Natural killer cell (primary cell): ENCODE results near the gene TMEM208. TPM values are rescaled to one million over a fixed set of nuclear protein-coding genes. Genes with fewer than 3 reads are reported as not detected.

Source experiments
- ATAC-seq, 3 donors: fragments of 150-1000 bp in 2 of 3; fragments of 200-7000 bp in 1 of 3; cut with Tn5 transposase; 1 replicate in 1 of 3; 2 replicates in 2 of 3; pipeline ENCODE4 v1.10.0; 2021; ENCODE audit warnings: mild to moderate bottlenecking in 2 of 3, moderate library complexity in 2 of 3
- DNase-seq, 2 donors: peaks; one replicate each; pipeline versions ENCODE4 v3.0.0 to v3.0.0-alpha.2; 2013 to 2021; ENCODE audit warnings: mixed read lengths in 1 of 2
- H3K27ac ChIP-seq: one replicate; pipeline ENCODE4 v1.5.1; 2013; ENCODE audit warnings: mild to moderate bottlenecking, low read length
- H3K27me3 ChIP-seq: one replicate; pipeline ENCODE4 v1.6.1; 2013; ENCODE audit warnings: low read length; ENCODE audit not compliant: control insufficient read depth, insufficient read depth
- H3K36me3 ChIP-seq: one replicate; pipeline ENCODE4 v1.6.1; 2013; ENCODE audit warnings: low read length; ENCODE audit not compliant: control insufficient read depth, insufficient read depth
- H3K4me1 ChIP-seq: one replicate; pipeline ENCODE4 v1.6.1; 2013; ENCODE audit warnings: low read length; ENCODE audit not compliant: control insufficient read depth, insufficient read depth
- H3K4me3 ChIP-seq: one replicate; pipeline ENCODE4 v1.5.1; 2013; ENCODE audit warnings: low read length
- H3K9me3 ChIP-seq: one replicate; pipeline ENCODE4 v1.6.1; 2013; ENCODE audit warnings: low read length; ENCODE audit not compliant: control insufficient read depth, insufficient read depth
- H3K27ac Mint-ChIP-seq, 2 donors: one replicate each; pipeline ENCODE4 v1.8.0; 2022; ENCODE audit warnings: mild to moderate bottlenecking in 2 of 2, mixed read lengths in 2 of 2, moderate library complexity in 1 of 2
- H3K27me3 Mint-ChIP-seq, 2 donors: one replicate each; pipeline ENCODE4 v1.8.0; 2022; ENCODE audit warnings: low read depth in 2 of 2, mixed read lengths in 2 of 2
- H3K36me3 Mint-ChIP-seq: one replicate; pipeline ENCODE4 v1.8.0; 2022; ENCODE audit warnings: mixed read lengths
- H3K4me1 Mint-ChIP-seq, 2 donors: one replicate each; pipeline ENCODE4 v1.8.0; 2022; ENCODE audit warnings: mixed read lengths in 2 of 2
- H3K4me3 Mint-ChIP-seq: one replicate; pipeline ENCODE4 v1.8.0; 2022; ENCODE audit warnings: mild to moderate bottlenecking, moderate library complexity, mixed read lengths
- H3K9me3 Mint-ChIP-seq, 2 donors: one replicate each; pipeline ENCODE4 v1.8.0; 2022; ENCODE audit warnings: mixed read lengths in 2 of 2
- WGBS: methylation state at CpG from one replicate; pipeline ENCODE4 v1.1.7; 2013; ENCODE audit warnings: missing lambda C conversion rate; ENCODE audit not compliant: insufficient coverage; 5-methylcytosine and 5-hydroxymethylcytosine counted together
- intact Hi-C: fragments of 100-400 bp; cut with micrococcal nuclease; formaldehyde crosslinking; loops from one replicate; pipeline ENCODE4 v1.14.2; 2022
- total RNA-seq, 4 donors: library from RNA; stranded (reverse); fragments of 120-200 nt in 1 of 4; gene quantifications; one replicate each; pipeline versions ENCODE4 v1.2.3 to v1.2.4, GENCODE V29; 2013 to 2022
- TF ChIP-seq, protein P1 (sequence below): fragments of 200-600 bp; IDR thresholded peaks from one replicate; pipeline ENCODE4 v1.8.0; 2022; ENCODE audit warnings: antibody characterized with exemption

The TMEM208 gene
- total RNA-seq, 3 donors from 2014 or later (not counting 1 experiment from before 2014, with no cell fraction given), result 34.5 to 39.2 (median 36.7) TPM

DNA sequence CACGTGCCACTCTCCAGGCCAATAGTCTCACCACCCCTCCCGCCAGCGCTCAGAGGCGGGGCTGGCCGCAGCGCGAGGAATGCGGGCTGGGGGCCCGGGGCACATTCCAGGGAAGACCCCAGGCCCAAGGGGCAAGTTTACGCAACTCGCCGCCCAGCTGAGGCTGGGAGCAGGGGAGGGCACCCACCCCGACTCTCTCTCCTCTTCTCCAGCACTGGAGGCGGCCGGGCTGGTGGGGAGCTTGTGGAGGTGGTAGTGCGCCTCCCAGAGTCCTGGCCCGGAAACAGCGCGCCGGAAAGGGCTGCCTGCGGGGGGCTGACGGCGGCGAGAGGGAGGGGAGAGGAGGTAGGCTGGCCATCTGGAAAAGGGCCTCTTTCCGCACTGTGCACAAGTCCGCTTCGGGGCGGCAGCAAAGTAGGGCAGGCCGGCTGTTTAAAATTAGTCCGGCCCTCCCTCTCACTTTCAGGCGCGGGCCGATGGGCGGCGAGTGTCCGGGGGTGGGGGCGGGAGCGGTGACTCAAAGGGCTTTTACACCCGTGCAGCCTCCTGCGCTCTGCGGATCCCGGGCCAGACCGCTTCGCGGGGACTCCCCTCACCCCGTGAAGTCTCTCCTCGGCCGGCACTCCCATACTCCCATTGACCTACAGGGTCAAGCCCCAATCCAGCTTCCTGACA, 19.3 kb downstream of the TMEM208 start:
- ATAC-seq (peak; percentile 18 to 25 (median 20)), DNase-seq (peak; percentile 59 to 64)
- H3K9me3 Mint-ChIP-seq, result no peaks in the 10 kb centered on the region
- Histone ChIP-seq H3K9me3 (no peaks in the 10 kb centered on the region), H3K27me3 (peaks cover 17% of the 10 kb centered on the region), H3K36me3 (no peaks in the 10 kb centered on the region), H3K4me3 (peak overlapping the region; percentile 65), H3K27ac (peak overlapping the region; percentile 56), H3K4me1 (peaks cover 57% of the 10 kb centered on the region)
- TF ChIP-seq, protein P1, sequence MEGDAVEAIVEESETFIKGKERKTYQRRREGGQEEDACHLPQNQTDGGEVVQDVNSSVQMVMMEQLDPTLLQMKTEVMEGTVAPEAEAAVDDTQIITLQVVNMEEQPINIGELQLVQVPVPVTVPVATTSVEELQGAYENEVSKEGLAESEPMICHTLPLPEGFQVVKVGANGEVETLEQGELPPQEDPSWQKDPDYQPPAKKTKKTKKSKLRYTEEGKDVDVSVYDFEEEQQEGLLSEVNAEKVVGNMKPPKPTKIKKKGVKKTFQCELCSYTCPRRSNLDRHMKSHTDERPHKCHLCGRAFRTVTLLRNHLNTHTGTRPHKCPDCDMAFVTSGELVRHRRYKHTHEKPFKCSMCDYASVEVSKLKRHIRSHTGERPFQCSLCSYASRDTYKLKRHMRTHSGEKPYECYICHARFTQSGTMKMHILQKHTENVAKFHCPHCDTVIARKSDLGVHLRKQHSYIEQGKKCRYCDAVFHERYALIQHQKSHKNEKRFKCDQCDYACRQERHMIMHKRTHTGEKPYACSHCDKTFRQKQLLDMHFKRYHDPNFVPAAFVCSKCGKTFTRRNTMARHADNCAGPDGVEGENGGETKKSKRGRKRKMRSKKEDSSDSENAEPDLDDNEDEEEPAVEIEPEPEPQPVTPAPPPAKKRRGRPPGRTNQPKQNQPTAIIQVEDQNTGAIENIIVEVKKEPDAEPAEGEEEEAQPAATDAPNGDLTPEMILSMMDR, result no peak
- H3K4me1 Mint-ChIP-seq, result peaks cover 33 to 62% of the 10 kb centered on the region in 2 donors
- H3K27ac Mint-ChIP-seq, result peak overlapping the region; percentile 92 to 98
- no peaks in the 10 kb centered on the region for H3K36me3 Mint-ChIP-seq
- peak overlapping the region; percentile 96 for H3K4me3 Mint-ChIP-seq
- intact Hi-C loops, result loop anchor here (2.0 kb wide), 1 partner anchor 63 kb away; the partner anchor contains the start of gene MATCAP1
- H3K27me3 Mint-ChIP-seq, result peaks cover 18 to 27% of the 10 kb centered on the region in 2 donors
- 2% methylated on average over 47 of the region's 48 CpGs for WGBS

DNA sequence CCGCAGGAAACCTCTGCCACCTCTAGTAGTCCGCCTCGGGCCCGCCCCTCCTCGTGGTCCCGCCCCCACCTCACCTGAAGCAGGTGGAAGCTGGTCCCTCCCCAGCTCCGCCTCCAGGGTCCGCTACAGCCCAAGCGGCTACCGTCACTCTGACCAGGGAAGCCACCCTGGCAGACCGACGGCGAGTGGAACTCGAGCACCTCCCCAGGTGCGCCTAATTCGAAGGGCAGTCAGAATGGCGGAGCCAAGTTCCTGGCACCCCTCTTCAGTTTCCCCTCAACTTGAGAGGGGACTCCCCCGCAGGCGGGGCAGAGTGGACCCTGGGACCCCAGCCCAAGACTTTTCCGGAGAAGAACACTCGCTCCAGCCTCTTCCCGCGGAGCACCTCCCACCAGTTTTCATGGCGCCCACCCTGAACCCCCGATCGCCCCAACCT, 19.8 kb downstream of the TMEM208 start:
- Histone ChIP-seq H3K36me3 (no peaks in the 10 kb centered on the region), H3K4me1 (peaks cover 57% of the 10 kb centered on the region), H3K27ac (peak overlapping the region; percentile 56), H3K4me3 (peak overlapping the region; percentile 65), H3K27me3 (peaks cover 17% of the 10 kb centered on the region), H3K9me3 (no peaks in the 10 kb centered on the region)
- H3K27ac Mint-ChIP-seq, result peak overlapping the region; percentile 92 to 98
- H3K4me1 Mint-ChIP-seq, result peaks cover 33 to 58% of the 10 kb centered on the region in 2 donors
- TF ChIP-seq, protein P1, result no peak
- WGBS, result 0% methylated on average over 26 of the region's 26 CpGs
- intact Hi-C loops, result loop anchor here (1.0 to 2.0 kb wide), 2 partner anchors 19 to 64 kb away; partner anchors contain the start of genes MATCAP1 and TMEM208
- H3K9me3 Mint-ChIP-seq, result no peaks in the 10 kb centered on the region
- ATAC-seq (no peak), DNase-seq (no peak)
- peak overlapping the region; percentile 96 for H3K4me3 Mint-ChIP-seq
- no peaks in the 10 kb centered on the region for H3K36me3 Mint-ChIP-seq
- H3K27me3 Mint-ChIP-seq, result peaks cover 18 to 30% of the 10 kb centered on the region in 2 donors

DNA sequence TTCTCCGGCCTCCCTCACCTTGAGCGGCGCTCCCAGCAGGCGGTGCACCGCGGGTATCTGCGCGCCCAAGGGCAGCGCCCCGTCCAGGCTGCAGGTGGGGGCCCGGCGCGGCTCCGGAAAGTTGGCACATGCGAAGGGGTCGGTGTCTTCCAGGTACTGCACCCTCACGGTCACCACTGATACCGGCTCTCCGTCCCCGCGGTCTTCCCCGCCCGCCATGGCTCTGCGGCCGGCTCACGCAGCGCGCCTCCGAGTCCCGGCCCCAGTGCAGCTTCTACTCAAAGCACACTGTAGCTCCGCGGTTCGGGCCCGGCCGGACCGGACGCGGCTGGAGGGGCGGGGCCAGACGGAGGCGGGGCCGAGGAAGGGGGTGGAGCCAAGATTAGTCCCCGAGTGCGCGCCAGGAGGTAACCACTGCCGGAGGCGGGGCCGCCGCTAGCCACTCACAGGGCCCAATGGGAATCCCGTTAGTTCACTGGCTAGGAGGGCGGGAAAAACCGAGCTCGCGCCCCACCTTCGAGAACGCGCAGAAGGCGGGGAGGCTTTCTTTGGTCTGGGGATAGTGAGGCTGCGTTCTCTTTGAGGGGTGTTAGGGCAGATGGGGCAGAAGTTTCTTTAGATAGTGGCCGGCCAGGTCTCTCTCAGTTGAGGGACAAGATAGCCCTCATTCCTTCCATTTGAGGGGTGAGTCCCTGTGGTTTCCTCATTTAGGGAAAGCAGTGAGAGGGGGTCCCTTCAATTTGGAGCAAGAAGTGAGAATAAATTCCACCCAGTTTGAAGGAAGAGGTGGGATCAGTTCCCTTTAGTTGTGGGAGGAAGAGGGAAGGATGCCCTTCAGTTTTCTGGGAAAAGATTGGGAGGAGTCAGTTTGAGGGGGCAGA, 20.5 kb downstream of the TMEM208 start, which contains the start of gene FHOD1:
TSS of gene FHOD1 (minus strand) at position 290 of the 881 bp plus-strand sequence. CDS start at position 219, 71 bp downstream.
- peak within 1 kb of the TSS; percentile 96 for H3K4me3 Mint-ChIP-seq

More for the DNA sequence above, 20.5 kb downstream of the TMEM208 start, which contains the start of gene FHOD1:
- Mint-ChIP-seq H3K36me3 (no peaks in the 10 kb centered on the region), H3K4me1 (peaks cover 30 to 56% of the 10 kb centered on the region in 2 donors), H3K27ac (peak within 1 kb of the TSS; percentile 92 to 98), H3K27me3 (peaks cover 18 to 31% of the 10 kb centered on the region in 2 donors), H3K9me3 (no peaks in the 10 kb centered on the region)
- Histone ChIP-seq H3K36me3 (no peaks in the 10 kb centered on the region), H3K4me1 (peaks cover 54% of the 10 kb centered on the region), H3K4me3 (peak within 1 kb of the TSS; percentile 65), H3K9me3 (no peaks in the 10 kb centered on the region), H3K27me3 (peaks cover 17% of the 10 kb centered on the region), H3K27ac (peak within 1 kb of the TSS; percentile 60)
- intact Hi-C loops, result loop anchor here (1.0 to 2.0 kb wide), 2 partner anchors 20 to 65 kb away; partner anchors contain the start of genes MATCAP1 and TMEM208
- peak; percentile 95 to 99 for DNase-seq
- peak; percentile 73 to 91 (median 82) for ATAC-seq
- under 1% methylated on average over 60 of the region's 60 CpGs for WGBS
- TF ChIP-seq, protein P1, result no peak
